Activated CD4-positive, alpha-beta T cell treated with anti-CD3 and anti-CD28 coated beads for 36 hours (primary cell): Measurements from ENCODE around the gene KRTAP3-1. TPM values are rescaled to one million over a fixed set of nuclear protein-coding genes. Genes with fewer than 3 reads are reported as not detected.
"Not testable (repeated sequence)": the region's sequence is repeated elsewhere in the genome, so short reads cannot be mapped to it uniquely, and the experiment has no call there.

Experiments used
- ATAC-seq: fragments of 200-7000 bp; cut with Tn5 transposase; one replicate; pipeline ENCODE4 v1.10.0; 2021; ENCODE audit warnings: mild to moderate bottlenecking, moderate library complexity
- CTCF ChIA-PET: fragments of 350-600 bp; sonication (Branson Sonifier 250); formaldehyde crosslinking; loops from one replicate; lab custom pipeline; 2021; ENCODE audit warnings: antibody characterized with exemption; lab: Charles Lee
- POLR2A ChIA-PET: fragments of 350-600 bp; sonication (Branson Sonifier 250); formaldehyde crosslinking; loops from one replicate; lab custom pipeline; 2021; ENCODE audit warnings: antibody characterized with exemption, inconsistent platforms; lab: Charles Lee
- DNase-seq: peaks from one replicate; pipeline ENCODE4 v3.0.0-alpha.2; 2020
- H3K27ac Mint-ChIP-seq: one replicate; pipeline ENCODE4 v1.8.0; 2021; ENCODE audit warnings: mixed read lengths
- H3K27me3 Mint-ChIP-seq: one replicate; pipeline ENCODE4 v1.8.0; 2021; ENCODE audit warnings: mixed read lengths
- H3K36me3 Mint-ChIP-seq: one replicate; pipeline ENCODE4 v1.8.0; 2021; ENCODE audit warnings: low read depth, mixed read lengths
- H3K4me1 Mint-ChIP-seq: one replicate; pipeline ENCODE4 v1.8.0; 2021; ENCODE audit warnings: mixed read lengths
- H3K4me3 Mint-ChIP-seq: one replicate; pipeline ENCODE4 v1.8.0; 2021; ENCODE audit warnings: mild to moderate bottlenecking, moderate library complexity, mixed read lengths
- H3K9me3 Mint-ChIP-seq: one replicate; pipeline ENCODE4 v1.8.0; 2021; ENCODE audit warnings: low read depth, mixed read lengths
- intact Hi-C, 2 experiments: fragments of 100-400 bp; cut with DNase I in 1 of 2; cut with micrococcal nuclease in 1 of 2; formaldehyde crosslinking; loops; one replicate each; pipeline versions ENCODE4 v1.14.2 to v1.15.1; 2022 to 2024; cut with DNase I, micrococcal nuclease
- total RNA-seq, 2 experiments: library from RNA; stranded (reverse); gene quantifications; one replicate each; pipeline ENCODE4 v1.2.3, GENCODE V29; 2021

Gene KRTAP3-1
- total RNA-seq, 2 experiments from 2014 or later = not detected

DNA sequence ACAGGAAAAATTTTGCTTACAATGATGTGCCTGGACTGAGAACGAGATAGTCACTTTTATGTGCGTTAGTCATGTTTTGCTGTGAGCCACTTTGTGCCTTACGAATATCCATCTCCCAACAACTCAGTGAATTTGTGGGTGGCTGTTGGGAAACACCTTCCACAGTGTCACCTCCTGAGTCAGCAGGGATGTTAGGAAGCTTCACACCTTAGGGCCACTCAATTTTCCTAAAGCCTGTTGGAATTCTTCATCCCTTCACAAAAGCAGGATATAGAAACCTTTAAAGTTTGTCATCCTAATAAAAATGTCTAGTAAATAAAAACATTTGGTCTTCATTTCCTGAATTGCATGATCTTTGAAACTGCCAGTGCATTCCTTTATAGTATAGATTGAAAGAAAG is 4.3 kb upstream of the KRTAP3-1 start:
- Mint-ChIP-seq H3K27me3 (peaks cover 2% of the 10 kb centered on the region), H3K4me1 (no peaks in the 10 kb centered on the region), H3K4me3 (no peak overlapping the region), H3K36me3 (no peaks in the 10 kb centered on the region), H3K9me3 (no peaks in the 10 kb centered on the region), H3K27ac (no peak overlapping the region)
- POLR2A ChIA-PET = no interaction called here
- CTCF ChIA-PET = no interaction called here
- intact Hi-C loops = no loop called here
- DNase-seq = no peak
- ATAC-seq = no peak

DNA sequence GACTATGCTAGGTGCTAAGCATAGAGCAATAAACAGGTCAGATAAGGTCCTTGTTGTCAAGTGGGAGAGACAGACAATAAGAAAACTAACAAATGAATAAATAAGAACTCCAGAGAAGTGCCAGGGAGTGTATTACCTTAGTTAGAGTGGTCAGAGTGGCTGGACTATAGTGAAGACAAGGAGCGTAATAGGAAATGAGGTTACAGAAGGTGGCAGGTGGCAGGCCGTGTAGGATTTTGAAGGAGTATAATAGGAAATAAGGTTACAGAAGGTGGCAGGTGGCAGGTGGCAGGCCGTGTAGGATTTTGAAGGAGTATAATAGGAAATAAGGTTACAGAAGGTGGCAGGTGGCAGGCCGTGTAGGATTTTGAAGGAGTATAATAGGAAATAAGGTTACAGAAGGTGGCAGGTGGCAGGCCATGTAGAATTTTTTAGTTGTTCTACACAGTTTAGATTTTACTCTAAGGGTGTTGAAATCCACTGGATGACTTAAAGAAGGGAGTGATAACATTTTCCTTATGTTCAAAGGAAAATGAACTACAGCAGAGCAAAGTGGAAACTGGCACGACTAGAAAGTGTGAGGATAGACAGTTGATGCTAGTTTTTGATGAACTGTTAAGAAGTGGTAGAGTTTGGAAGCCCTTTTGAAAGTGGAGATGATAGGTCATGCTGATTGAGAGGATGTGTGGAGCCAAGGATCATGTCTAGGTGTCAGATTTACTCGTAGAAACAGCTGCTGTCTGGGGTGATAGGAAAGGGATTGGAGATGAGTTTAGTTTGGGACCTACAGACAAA is 3.6 kb upstream of the KRTAP3-1 start:
- Mint-ChIP-seq H3K27ac (no peak overlapping the region), H3K4me3 (no peak overlapping the region), H3K9me3 (no peaks in the 10 kb centered on the region), H3K27me3 (peaks cover 2% of the 10 kb centered on the region), H3K36me3 (no peaks in the 10 kb centered on the region), H3K4me1 (no peaks in the 10 kb centered on the region)
- DNase-seq (no peak), ATAC-seq (no peak)
- intact Hi-C loops = no loop called here
- CTCF ChIA-PET = no interaction called here
- POLR2A ChIA-PET = no interaction called here

DNA sequence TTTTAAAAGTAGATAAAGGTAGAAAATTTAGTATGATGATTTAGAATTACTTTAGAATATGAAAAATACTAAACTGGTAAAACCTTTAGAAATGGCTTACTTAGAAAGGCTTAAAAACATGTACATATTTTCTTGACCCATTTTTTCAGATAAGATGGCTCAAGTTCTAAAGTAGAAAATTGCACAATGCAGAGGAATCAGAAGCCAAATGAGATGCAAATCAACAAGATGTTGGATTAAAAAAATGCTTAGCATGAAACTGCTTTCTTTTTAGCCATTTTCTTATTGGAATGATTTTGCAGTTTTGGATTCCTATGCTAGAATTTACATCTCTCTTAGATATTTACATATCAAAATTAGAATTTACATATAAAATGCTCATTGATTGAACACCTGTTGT is 1.5 kb upstream of the KRTAP3-1 start:
- no peaks in the 10 kb centered on the region for H3K4me1 Mint-ChIP-seq
- ATAC-seq (no peak), DNase-seq (no peak)
- no peaks in the 10 kb centered on the region for H3K9me3 Mint-ChIP-seq
- POLR2A ChIA-PET = no interaction called here
- CTCF ChIA-PET = interaction anchor here (0.6 kb wide), 1 partner anchor 20 kb away, joined by 4 read pairs; the partner anchor contains the start of gene KRTAP1-4
- no peak overlapping the region for H3K4me3 Mint-ChIP-seq
- no peaks in the 10 kb centered on the region for H3K36me3 Mint-ChIP-seq
- peaks cover 2% of the 10 kb centered on the region for H3K27me3 Mint-ChIP-seq
- intact Hi-C loops = no loop called here
- H3K27ac Mint-ChIP-seq = no peak overlapping the region

- DNase-seq = no peak
- ChIA-PET CTCF (interaction anchor here (0.6 kb wide), 1 partner anchor 20 kb away, joined by 4 read pairs; the partner anchor contains the start of gene KRTAP1-4), POLR2A (no interaction called here)
- Mint-ChIP-seq H3K27ac (no peak overlapping the region), H3K4me1 (no peaks in the 10 kb centered on the region), H3K4me3 (no peak overlapping the region), H3K9me3 (no peaks in the 10 kb centered on the region), H3K36me3 (no peaks in the 10 kb centered on the region), H3K27me3 (peaks cover 2% of the 10 kb centered on the region)
- no peak for ATAC-seq
- intact Hi-C loops = no loop called here
Measured at GRCh38 chr17:41009936-41010335, 1.0 kb upstream of the KRTAP3-1 start.

GRCh38 chr17:41009301-41009760 is 403 bp upstream of the KRTAP3-1 start:
- ATAC-seq (no peak), DNase-seq (no peak)
- no peaks in the 10 kb centered on the region for H3K36me3 Mint-ChIP-seq
- CTCF ChIA-PET = no interaction called here
- intact Hi-C loops = no loop called here
- H3K27ac Mint-ChIP-seq = no peak overlapping the region
- H3K4me3 Mint-ChIP-seq = no peak overlapping the region
- H3K27me3 Mint-ChIP-seq = no peaks in the 10 kb centered on the region
- no peaks in the 10 kb centered on the region for H3K4me1 Mint-ChIP-seq
- no peaks in the 10 kb centered on the region for H3K9me3 Mint-ChIP-seq
- POLR2A ChIA-PET = no interaction called here

DNA sequence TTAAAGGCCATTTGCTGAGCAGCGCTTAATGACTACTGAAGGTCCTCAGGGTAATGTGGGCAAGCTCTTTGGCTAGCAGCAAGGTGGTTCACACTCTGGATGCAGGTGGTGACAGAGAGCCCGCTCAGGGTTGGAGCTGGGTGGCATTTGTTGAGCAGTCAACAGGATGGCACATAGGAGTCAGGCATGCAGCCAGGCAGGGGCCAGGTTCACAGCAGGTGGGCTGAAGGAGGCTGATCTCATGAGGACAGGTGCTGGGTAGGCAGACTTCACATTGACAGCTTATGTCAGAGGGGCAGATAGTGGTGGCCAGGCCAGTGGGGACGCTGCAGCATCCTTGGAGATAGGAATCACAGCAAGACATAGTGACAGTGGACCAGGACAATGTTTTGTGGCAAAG is 4.5 kb downstream of the KRTAP3-1 start:
- no peaks in the 10 kb centered on the region for H3K36me3 Mint-ChIP-seq
- ChIA-PET POLR2A (no interaction called here), CTCF (no interaction called here)
- no peak overlapping the region for H3K4me3 Mint-ChIP-seq
- DNase-seq = no peak
- ATAC-seq = no peak
- H3K9me3 Mint-ChIP-seq = no peaks in the 10 kb centered on the region
- peaks cover 2% of the 10 kb centered on the region for H3K27me3 Mint-ChIP-seq
- no peak overlapping the region for H3K27ac Mint-ChIP-seq
- intact Hi-C loops = no loop called here
- no peaks in the 10 kb centered on the region for H3K4me1 Mint-ChIP-seq

- H3K27me3 Mint-ChIP-seq = peaks cover 3% of the 10 kb centered on the region
- intact Hi-C loops = no loop called here
- H3K36me3 Mint-ChIP-seq = no peaks in the 10 kb centered on the region
- DNase-seq = no peak
- no peak for ATAC-seq
- CTCF ChIA-PET = no interaction called here
- POLR2A ChIA-PET = no interaction called here
- H3K9me3 Mint-ChIP-seq = no peaks in the 10 kb centered on the region
- no peak overlapping the region for H3K27ac Mint-ChIP-seq
- H3K4me3 Mint-ChIP-seq = no peak overlapping the region
- no peaks in the 10 kb centered on the region for H3K4me1 Mint-ChIP-seq
Measured at GRCh38 chr17:41003926-41004325, 5.0 kb downstream of the KRTAP3-1 start.

- H3K36me3 Mint-ChIP-seq = no peaks in the 10 kb centered on the region
- POLR2A ChIA-PET = no interaction called here
- H3K4me1 Mint-ChIP-seq = no peaks in the 10 kb centered on the region
- H3K27ac Mint-ChIP-seq = no peak overlapping the region
- intact Hi-C loops = no loop called here
- H3K27me3 Mint-ChIP-seq = peaks cover 3% of the 10 kb centered on the region
- CTCF ChIA-PET = no interaction called here
- no peak overlapping the region for H3K4me3 Mint-ChIP-seq
- no peaks in the 10 kb centered on the region for H3K9me3 Mint-ChIP-seq
- ATAC-seq = no peak
- DNase-seq = no peak
Measured at GRCh38 chr17:41002814-41003213, 6.1 kb downstream of the KRTAP3-1 start.

DNA sequence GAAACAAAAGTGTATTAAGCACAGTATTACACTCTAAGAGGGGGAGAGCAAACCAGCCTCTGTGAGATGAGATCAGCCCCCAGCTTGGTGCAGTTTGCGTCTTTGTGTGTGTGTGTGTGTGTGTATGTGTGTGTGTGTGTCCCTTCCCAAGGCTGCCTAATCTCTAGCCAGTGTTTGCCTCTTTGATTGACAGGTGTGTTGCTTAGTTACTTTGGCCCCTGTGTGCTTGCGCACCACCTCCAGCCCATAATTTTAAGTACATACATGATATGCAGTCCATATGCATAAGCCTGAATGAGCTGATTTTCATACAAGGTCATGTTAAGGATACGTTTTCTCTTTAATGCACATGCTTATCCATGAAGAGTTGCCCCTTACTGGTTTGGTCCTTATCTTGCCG is 7.1 kb downstream of the KRTAP3-1 start:
- ChIA-PET CTCF (no interaction called here), POLR2A (no interaction called here)
- Mint-ChIP-seq H3K36me3 (no peaks in the 10 kb centered on the region), H3K9me3 (no peaks in the 10 kb centered on the region), H3K27me3 (peaks cover 6% of the 10 kb centered on the region), H3K27ac (no peak overlapping the region), H3K4me3 (no peak overlapping the region), H3K4me1 (no peaks in the 10 kb centered on the region)
- intact Hi-C loops = no loop called here
- no peak for DNase-seq
- ATAC-seq = no peak

DNA sequence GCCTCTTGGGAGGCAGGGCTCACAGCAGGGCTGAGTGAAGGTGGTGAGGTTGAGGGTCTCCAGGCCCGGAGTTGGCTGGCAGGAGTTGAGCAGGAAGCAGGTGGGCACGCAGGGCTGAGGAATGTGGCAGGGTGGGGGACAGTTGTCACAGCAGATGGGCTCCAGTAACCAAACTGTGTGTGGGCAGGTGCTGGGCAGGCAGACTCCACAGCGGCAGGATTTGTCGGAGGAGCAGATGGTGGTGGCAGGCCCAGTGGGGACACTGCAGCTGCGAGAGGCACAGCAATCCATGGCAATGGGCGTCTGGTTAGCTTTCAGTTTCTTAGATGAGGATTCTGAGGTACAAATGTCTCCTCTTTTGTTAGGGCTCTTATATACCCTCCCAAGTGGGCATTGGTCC is 9.4 kb downstream of the KRTAP3-1 start, which contains the start of gene KRTAP3-2:
Gene KRTAP3-2, minus strand, starts transcription at position 344 of the 400 bp plus-strand sequence. Its CDS starts 53 bp downstream, at position 291.
- intact Hi-C loops, H3K4me1 Mint-ChIP-seq, H3K36me3 Mint-ChIP-seq, CTCF ChIA-PET, POLR2A ChIA-PET, H3K9me3 Mint-ChIP-seq, H3K4me3 Mint-ChIP-seq, DNase-seq, ATAC-seq, H3K27ac Mint-ChIP-seq: not testable (repeated sequence)
- peaks cover 13% of the 10 kb centered on the region for H3K27me3 Mint-ChIP-seq

GRCh38 chr17:40997361-40997760 is 11.6 kb downstream of the KRTAP3-1 start:
- no peaks in the 10 kb centered on the region for H3K4me1 Mint-ChIP-seq
- no peak for DNase-seq
- H3K27me3 Mint-ChIP-seq = peaks cover 26% of the 10 kb centered on the region
- intact Hi-C loops = no loop called here
- H3K9me3 Mint-ChIP-seq = no peaks in the 10 kb centered on the region
- H3K27ac Mint-ChIP-seq = no peak overlapping the region
- POLR2A ChIA-PET = no interaction called here
- H3K36me3 Mint-ChIP-seq = no peaks in the 10 kb centered on the region
- no peak for ATAC-seq
- CTCF ChIA-PET = interaction anchor here (1.0 kb wide), 1 partner anchor 31 kb away, joined by 3 read pairs; no protein-coding TSS in a partner anchor
- H3K4me3 Mint-ChIP-seq = no peak overlapping the region

DNA sequence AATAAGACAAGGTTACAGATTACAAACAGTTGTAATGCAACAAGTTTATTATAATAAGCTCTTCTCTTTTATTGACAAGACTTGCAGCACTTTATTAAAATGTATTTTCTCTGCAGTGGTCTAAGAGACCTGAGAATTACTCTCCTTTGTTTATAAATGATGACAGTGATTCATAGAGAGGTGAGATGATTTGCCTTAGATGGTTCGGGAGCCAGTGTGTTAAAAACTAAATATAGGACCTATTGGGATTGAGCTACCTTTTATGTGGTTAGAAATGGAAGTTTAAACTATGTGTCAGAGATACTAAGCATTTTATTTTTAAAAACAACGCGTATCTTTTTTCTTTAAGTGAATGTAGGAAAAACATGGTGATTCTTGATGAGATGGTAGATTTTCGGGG is 12.1 kb downstream of the KRTAP3-1 start:
- H3K36me3 Mint-ChIP-seq = no peaks in the 10 kb centered on the region
- CTCF ChIA-PET = interaction anchor here (0.7 to 1.0 kb wide), 2 partner anchors 31 to 651 kb away, joined by 3 read pairs; no protein-coding TSS in a partner anchor

More for the DNA sequence above, 12.1 kb downstream of the KRTAP3-1 start:
- Mint-ChIP-seq H3K27ac (no peak overlapping the region), H3K9me3 (no peaks in the 10 kb centered on the region), H3K4me1 (no peaks in the 10 kb centered on the region), H3K27me3 (peaks cover 27% of the 10 kb centered on the region), H3K4me3 (no peak overlapping the region)
- intact Hi-C loops = no loop called here
- DNase-seq (no peak), ATAC-seq (no peak)
- POLR2A ChIA-PET = no interaction called here
